HG03575 (cell line): ENCODE data around the gene WWOX.

Experiments used
- ATAC-seq: cut with Tn5 transposase; IDR thresholded peaks from one replicate; pipeline ENCODE4 v1.9.1; 2021; ENCODE audit not compliant: unreplicated experiment, insufficient number of reproducible peaks, low FRiP score; ENCODE audit errors: extremely low read depth

The WWOX gene

DNA sequence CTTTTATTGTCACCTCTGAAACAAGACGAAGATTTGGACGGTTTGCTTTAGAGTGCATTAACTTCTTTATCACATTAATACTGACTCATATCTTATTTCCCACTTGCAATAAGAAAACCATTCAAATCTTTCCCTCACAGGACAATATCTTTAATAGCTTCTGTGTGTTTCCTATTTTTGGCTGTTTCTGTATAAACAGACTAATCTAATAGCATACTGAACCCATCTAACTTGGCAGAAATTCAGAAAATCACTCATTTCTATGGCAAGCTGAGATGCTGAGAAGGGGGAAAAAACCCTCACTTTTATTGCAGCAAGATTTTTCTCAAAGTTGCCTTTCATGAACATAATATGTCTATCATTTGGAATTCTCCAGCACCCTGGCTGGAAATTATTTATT lies 524.9 kb downstream of the WWOX start:
- ATAC-seq = no peak

DNA sequence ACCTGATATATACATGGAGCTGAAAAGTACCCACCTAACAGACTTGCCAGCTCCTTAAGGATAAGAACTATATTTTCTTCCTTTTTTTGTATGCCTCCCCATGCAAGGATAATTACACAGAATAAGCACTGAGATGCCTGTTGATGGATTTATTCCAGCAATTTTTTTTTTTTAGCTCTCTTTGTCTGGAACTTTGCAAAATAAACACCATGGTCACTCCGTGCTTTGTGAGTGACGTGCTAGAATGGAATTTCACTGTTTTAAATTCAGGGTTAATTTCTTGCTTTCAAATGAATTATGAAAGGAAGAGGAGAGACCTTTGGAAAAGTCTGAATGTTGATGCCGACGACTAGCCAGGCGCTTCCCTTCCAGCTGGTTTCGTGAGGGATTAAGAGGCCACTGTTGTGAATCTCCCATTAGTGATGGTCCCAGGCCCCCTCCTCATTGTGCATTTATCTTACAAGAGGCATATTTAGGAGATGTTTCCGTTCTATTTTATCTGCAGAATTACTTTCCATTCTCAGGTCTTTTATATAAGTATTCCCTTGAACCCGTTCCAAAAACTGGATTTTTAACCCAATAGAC lies 529.1 kb downstream of the WWOX start:
- ATAC-seq = no peak

DNA sequence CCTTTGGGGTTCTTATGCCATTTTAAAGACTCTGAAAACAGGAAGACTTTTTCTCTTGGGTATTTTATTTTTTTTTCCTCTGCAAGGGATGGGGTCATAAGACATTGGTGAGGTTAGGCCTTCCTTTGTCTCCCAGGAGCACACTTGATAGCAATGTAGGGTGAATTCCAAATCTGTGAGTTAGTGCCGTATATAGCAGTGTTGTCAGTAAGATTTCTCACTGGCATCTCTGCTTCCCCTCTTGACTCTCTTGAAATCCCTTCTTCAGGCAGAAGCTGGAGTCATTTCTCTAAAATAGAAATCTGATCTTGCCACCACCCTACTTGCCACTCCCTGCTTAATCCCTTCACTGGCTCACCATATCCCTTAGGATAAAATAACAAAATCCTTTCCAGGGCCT lies 529.7 kb downstream of the WWOX start:
- no peak for ATAC-seq

DNA sequence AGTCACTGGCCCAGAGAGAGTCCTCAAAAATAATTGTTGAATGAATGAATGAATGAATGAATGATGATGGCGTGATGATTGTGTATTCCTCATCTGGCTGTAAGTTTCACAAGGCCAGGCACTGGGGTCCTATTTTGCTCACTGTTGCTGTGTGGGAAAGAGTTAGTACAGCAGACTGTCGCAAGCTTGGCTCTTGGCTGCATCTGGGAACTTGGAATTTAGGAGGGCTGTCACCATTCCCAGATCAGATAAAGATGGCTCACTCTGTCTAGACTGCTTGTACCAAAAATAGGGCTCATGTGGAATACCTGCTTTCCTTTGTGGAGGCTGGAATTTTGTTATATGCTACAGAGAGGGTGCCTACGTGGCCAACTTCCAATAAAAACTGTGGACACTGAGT lies 530.6 kb downstream of the WWOX start:
- ATAC-seq = no peak

DNA sequence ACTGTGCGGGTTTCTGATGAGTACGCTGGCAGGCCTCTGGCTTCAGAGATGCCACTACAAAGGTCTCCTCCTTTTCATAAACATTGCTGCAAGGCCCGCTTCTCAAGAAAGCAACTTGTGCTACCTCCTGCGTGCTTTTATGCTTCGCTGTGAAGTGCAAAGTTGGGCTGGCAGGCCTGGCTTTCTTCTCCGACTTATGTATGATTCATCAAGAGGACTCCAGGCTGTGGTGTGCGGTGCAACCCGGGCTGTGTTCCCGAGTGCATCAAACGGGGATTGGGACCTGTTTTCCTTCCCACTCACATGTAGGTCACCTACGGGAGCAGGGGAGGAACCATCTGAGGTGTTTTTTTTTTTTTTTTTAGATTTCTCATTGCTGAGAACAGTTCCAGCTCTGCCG lies 534.1 kb downstream of the WWOX start:
- ATAC-seq = no peak

DNA sequence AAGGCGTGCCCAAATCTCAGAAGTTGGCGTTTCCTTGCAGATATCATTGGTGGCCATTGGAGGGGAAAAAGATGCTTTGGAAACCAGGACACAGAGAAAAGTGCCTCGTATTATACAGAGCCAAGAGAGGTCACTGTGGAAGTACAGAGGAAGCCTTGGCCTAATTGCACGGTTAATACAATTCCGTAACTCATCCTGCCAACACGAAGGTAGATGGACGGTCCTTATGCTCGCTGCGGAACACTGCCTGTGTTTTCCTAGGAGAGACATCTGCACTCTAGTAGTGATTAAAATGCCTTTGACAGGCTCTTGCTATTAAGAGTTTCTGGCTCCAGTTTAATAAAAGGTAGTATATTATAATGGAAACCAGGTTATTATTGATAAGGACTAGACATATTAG lies 536.4 kb downstream of the WWOX start:
- ATAC-seq = no peak

DNA sequence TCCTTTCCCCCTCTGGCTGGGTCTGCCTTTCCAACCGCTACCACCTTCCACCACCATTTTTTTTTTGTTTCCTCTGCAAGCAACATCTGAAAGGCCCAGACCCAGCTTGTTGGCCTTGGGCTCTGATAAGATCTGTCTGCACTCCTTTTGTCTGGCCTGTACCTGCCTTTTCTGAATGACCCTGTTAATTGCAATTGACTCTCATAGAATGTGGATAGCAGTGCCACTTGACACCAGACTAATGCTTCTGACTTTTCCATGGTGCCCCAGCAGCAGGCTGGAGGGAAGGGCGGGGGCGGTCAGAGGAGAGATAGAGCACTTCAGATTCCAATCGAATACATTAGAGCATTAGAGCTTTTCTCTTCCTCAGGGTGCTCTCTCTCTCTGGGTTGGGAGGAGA lies 538.9 kb downstream of the WWOX start:
- ATAC-seq = no peak

DNA sequence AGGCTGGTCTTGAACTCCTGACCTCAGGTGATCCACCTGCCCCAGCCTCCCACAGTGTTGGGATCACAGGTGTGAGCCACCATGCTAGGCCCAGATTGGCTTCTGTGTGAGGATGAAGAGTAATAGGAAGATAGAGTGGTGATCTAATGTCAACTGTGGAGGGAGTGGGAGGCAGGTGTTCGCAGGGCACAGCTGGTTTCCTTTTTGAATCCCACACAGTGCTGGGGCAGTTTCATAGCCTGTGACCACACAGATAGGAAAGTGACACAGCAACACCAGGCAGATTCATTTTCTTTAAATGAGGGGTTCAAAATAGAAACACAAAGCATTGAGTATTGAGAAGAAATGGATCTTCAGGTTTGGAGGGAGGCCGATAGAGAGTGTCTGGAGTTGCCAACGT lies 540.3 kb downstream of the WWOX start:
- ATAC-seq = no peak

DNA sequence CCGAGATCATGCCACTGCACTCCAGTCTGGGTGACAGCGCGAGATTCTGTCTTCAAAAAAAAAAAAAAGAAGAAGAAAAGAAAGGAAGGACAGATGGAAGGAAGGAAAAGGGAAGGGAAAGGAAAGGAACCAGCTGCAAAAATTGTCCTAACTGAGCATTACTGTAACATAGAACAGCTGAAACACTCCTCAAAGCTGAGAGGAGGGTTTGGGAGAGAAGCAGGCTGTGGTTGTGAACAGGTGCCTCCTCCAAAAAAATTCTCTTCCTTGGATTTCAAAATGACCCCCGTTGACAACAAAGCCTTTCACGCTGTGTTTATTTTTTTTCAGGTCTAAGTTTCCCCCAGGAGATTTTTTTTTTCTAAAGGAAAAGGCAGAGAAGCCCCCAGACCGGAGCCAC lies 541.4 kb downstream of the WWOX start:
- ATAC-seq = no peak

DNA sequence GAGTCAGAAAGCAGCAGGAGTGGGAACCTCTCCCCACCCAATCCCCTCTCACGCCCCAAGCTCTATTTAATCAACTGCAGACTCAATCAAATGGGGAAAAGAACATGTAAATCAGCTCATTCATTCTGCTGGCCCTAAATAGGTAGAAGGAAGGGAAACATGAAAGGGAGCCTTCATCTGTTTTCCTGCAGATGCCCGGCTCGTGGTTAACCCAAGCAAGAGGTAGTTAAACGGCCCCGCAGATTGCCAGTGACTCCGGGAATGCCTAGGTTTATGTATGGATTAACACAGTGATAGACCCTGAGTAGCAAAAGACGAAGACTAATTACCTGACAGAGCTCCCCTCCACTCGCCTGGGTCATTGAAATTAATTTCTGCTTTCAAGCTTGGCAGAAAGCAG lies 542.0 kb downstream of the WWOX start:
- ATAC-seq = no peak

DNA sequence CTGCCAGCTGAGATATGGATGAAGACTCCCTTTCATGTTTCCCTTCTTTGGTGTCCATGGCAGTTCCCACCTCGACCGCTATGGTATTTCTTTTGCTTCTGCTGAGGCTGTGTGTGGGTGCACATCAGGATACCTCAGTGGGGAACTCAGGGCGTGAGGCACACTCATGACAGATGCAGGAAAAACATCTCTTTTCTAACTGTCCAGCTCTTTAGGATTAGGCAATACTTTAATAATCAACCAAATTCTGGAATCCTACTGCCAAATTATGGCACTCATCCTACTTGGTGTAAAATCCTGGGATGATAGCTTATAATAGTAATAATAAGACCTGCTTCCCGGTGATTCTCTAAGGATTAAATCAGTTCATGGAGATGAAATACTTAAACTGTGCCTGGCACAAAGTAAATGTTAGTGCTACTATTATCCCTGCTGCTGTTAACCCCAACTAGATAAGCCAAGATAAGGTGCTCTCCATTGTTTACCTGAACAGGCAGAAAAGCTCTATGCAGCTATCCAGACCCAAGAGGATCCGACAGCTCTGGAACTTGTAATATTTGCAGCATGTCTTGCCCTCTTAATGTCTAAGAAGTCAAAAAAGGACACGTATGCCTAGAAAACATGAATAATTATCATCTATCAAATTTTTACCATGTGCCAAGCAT lies 543.3 kb downstream of the WWOX start:
- ATAC-seq = no peak

DNA sequence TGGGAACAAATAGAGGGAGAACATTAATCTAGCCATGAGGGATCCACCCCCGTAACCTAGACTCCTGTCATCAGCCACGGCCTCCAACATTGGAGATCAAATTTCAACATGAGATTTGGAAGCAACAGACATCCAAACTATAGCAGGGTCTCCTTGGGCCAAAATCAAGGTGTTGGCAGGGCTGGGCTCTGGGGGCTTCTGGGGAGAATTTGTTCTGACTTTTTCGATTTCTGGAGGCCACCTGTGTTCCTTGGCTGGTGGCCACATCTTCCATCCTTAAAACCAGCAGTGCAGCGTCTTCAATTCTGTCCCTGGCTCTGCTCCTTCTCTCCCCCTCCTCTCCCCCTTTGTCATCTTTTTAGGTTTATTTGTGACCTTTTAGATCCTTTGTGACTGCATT lies 546.2 kb downstream of the WWOX start:
- ATAC-seq = no peak

DNA sequence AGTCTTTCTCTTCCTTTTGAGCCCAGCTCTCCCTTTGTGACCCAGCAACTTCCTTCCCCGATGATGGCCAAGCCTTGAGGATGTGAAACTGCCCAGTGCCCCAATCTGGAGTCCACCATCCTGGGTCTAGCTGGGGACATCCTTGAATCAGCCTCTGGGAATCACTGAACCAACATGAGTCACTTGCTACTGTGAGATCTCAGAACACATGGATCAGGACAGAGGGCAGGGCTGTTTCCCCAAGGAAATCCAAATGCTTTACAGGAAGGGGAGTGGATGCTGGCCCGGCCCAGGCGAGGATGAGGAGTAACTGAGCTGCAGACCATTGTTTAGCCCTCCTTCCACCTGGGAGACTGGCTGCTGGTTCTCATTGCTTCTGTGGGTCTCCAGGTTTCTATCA lies 547.6 kb downstream of the WWOX start:
- no peak for ATAC-seq

DNA sequence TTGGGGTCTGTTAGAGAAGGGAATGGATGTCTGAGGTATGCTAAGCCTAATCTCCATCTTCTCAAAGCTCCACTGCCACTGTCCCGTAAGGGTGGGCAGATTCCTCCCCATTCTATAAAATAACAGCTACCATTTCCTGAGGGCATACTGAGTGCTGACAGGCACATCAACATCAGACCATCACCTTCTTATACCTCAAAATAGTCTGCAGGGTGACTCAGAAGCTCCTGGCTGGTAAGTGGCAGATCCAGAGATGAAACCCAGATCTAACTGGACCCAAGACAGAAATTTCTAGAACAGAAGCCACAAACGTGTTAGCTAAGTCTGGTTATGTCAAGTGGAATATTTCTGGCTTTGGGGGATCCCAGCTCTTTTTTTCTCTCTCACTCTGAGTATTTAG lies 548.0 kb downstream of the WWOX start:
- ATAC-seq = no peak

DNA sequence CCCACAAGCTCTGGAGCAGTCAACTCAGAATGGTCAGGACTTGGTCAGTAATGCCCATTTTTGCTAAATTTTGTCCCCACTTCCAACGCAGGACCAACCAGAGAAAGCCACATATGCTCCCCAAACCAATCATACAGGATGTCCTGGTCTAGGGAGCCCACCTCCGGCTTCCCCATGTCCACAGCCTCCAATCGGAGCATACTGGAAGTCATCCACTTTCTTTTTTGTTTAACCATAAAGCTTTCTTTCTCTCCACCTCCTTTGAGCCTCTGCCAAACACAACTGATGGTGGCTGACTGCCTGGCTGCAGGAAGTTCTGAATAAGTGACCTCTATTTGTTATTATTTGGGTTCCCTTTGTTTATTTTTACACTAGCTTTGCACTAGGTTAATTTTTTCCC lies 549.1 kb downstream of the WWOX start:
- no peak for ATAC-seq

DNA sequence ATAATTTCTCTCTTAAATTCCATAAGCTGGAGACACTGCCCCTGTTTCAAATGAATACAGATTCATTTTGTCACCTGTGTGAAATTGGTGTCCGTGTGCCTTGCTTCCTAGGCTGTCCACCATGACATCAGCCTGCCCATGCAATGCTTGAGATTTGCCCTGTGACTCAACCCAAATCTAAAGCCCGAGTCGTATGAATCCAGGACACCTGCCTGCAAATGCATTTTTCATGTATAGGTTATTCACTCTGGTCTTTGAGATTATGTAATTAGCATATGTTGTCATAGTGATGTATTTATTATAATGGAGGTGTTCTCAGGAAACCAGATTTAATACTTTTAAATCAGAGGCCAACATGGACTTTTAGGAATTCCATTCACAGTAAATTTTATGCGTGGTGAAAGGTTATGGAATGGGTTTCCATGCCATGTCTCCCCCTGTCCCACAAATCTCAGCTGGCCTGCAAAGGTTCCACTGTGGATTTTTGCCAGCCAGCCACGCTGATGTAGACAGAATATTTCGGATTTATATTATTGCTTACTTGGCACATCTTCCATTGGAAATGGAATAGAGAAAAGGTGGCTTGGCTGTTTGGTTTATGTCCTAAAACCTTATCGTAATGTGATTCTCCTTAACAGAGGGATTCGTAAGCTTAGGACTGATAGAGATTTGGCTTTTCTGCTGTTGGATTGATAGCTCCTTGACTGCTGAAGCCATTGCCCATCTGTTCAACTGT lies 551.1 kb downstream of the WWOX start:
- ATAC-seq = no peak

DNA sequence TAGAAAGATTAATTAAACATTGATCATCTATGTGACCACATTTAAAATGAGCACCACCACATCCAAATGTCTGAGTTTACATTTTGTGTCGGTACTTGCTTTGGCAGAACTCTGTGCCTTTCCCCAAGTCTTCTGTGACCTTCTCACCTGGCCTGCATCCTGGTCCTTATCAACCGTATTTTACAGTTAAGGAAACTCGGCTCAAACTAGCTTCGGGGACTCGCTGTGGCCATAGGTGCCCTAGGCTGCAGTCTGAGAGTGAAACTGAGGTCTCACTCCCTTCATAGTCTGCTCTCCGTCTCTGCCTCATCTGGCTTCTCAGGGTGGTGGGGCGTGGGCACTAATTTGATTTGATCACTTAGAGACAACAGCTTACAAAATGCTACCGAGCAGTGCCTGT lies 555.5 kb downstream of the WWOX start:
- ATAC-seq = no peak

DNA sequence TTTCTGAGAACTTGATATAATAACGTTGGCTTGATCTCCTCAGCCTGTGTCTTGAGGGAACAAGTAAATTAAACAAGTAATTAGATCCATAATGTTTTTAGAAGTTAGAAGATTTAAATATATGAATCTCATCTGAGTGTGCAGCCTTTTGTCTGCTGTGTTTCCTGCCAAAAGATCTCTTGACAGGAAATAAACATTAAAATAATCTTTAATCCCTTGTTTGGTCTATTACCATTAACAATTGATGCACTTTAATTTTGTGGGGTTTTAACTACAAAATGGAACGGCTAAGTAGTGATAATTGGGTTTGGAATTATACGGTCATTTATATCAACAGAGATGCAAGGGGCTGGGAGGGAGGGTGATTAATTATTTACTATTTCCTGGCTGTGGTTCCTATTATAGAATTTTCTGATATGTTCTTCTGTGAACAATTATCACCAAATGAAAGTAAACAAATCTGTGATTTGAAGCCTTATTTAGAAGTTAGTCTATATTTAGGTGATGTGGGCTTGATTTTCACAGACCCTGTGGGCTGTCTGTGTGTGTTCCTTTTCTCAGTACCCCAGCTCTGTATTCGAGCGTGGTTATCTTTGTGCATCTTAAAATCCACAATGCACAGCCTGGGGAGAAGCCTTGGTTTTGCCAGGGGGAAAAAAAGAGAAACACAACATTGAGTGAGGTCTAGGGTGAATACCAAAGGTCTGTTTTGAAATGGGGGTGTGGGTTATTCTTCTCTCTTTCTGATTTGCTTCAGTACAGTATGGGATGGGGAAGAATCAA lies 556.1 kb downstream of the WWOX start:
- ATAC-seq = no peak

DNA sequence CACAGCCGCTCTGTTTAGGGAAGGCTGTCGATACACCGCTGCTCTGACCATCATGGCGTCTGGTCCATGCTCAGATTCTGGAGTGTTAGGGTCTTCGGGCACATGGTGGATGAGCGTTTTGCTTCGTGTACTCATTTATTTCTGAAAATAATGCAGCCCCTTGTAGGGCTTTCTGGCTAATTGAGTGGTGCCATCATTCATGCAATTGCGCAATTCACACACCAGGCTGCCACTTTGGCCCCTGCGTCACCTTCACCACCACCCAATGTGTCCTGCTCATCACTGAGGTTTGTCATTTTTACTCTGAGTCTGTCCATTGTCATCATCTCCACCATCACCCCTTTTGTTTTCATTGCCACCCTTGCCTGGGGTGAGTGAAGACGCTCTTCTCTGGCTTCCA lies 557.4 kb downstream of the WWOX start:
- ATAC-seq = no peak

DNA sequence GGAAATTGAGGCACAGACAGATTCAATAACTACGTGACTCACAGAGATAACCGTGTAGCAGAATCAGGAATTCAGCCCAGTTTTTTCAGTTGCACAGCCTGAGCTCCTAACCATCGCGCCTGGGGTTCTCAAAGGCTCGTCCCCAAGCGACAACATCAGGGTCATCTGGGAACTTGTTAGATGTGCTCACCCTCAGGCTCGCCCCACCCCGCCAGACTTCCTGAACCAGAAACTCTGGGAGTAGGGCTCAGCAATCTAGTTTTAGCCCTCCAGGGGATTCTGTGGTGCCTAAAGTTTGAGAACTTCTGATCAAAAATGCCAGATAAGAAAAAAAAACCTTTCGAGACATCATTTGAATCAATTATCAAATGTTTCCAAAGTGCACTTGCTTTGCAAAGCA lies 559.8 kb downstream of the WWOX start:
- no peak for ATAC-seq
